Suprapubic skin (tissue), 4 donors: ENCODE data around the gene AS3MT.
A peak's percentile ranks its signal among the peaks of the same experiment; 100 is the strongest.

ENCODE experiments used
- EP300 ChIP-seq: sonication (generic); formaldehyde crosslinking; IDR thresholded peaks from one replicate; pipeline ENCODE4 v1.6.1; 2017; ENCODE audit warnings: antibody characterized with exemption
- POLR2A ChIP-seq, 2 donors: fragments of 450-650 bp; IDR thresholded peaks; one replicate each; pipeline ENCODE4 v1.6.1; 2017; ENCODE audit warnings: antibody characterized with exemption in 2 of 2, mild to moderate bottlenecking in 2 of 2, moderate library complexity in 2 of 2
- POLR2AphosphoS5 ChIP-seq, 3 donors: sonication (generic); formaldehyde crosslinking; IDR thresholded peaks; one replicate each; pipeline ENCODE4 v1.6.1; 2017; ENCODE audit warnings: antibody characterized with exemption in 3 of 3
- TF ChIP-seq, protein P1 (sequence below), 2 donors: fragments of 200-600 bp in 1 of 2; fragments of 450-650 bp in 1 of 2; sonication (generic) in 1 of 2; IDR thresholded peaks; one replicate each; pipeline ENCODE4 v1.5.1; 2016 to 2019; ENCODE audit warnings: antibody characterized with exemption in 2 of 2, mild to moderate bottlenecking in 1 of 2, moderate library complexity in 1 of 2

DNA sequence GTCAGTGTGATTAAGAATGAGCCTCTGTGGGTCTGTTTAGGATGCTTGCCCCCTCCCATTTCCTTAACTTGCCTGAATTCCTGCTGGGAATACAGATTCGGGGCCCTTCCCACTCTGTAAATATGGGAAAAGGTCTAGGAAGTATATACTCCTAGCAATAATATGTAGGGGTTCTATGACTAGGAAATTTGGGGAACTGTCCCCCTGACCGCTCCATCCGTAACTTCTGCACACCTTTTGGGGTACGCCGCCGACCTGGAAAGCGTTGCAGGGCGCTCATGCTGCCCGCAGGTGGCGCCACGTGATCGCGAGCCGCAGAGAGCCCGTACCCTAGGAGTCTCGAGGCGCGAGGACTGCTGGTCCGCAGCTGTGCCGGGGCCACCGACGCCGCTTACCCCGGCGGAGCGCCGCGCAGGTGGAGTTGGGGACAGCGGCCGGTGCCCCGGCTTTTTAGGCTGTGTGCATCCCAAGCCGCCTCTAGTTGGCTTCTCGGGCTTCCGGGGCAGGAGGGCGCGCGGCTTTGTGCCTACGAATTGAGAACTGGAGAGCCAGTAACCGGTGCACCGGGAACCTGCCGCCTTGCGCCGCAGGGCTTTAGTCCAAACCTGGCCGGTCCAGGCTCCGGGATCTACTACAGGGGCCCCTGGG, 48.2 kb downstream of the AS3MT start:
- peak in 2 of 3 donors; percentile 45 to 53 for TF ChIP-seq POLR2AphosphoS5 (IDR thresholded peaks at IDR 0.05)
- TF ChIP-seq, protein P1, sequence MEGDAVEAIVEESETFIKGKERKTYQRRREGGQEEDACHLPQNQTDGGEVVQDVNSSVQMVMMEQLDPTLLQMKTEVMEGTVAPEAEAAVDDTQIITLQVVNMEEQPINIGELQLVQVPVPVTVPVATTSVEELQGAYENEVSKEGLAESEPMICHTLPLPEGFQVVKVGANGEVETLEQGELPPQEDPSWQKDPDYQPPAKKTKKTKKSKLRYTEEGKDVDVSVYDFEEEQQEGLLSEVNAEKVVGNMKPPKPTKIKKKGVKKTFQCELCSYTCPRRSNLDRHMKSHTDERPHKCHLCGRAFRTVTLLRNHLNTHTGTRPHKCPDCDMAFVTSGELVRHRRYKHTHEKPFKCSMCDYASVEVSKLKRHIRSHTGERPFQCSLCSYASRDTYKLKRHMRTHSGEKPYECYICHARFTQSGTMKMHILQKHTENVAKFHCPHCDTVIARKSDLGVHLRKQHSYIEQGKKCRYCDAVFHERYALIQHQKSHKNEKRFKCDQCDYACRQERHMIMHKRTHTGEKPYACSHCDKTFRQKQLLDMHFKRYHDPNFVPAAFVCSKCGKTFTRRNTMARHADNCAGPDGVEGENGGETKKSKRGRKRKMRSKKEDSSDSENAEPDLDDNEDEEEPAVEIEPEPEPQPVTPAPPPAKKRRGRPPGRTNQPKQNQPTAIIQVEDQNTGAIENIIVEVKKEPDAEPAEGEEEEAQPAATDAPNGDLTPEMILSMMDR (IDR thresholded peaks at IDR 0.05), result peak; percentile 92 to 97
- no peak for TF ChIP-seq POLR2A (IDR thresholded peaks at IDR 0.05)
- no peak for TF ChIP-seq EP300
